ENCODE results near the gene B4GALNT1.

DNA sequence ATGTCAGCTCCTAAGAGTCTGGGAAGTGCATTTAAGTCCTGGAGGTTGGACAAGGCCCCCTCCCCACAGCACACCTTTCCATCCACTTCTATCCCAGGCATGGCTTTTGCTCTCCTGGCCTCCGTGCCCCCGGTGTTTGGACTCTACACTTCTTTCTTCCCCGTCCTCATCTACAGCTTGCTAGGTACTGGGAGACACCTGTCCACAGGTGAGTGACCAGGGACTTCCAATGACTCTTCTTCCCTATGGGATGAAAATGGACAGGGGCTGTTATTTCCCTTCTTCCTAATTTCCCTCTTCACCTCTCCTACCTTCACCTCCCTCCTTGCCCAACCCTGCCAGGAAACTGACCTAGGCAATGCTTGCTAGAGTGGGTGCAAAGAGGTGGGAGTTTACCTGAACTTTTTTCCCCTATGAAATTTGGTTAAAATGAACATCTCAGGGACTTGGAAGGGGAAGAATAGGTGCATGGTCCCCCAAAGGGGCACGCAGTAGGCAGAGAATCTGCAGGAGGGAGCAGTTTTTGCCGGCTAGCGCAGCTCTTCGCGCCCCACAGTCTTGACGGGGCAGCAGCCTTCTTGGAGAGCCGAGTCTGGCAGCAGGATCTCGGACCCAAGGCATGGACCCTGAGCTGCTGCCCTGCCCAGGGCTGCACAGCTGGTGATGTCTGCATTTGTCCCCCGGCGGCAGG lies 12.6 kb downstream of the B4GALNT1 start:
- no peak for TF ChIP-seq ZNF274 (IDR thresholded peaks at IDR 0.05; ENCODE audit: low read depth, low read length)
- no peak for TF ChIP-seq CTCF (IDR thresholded peaks at IDR 0.05 in 2 of 3, conservative IDR thresholded peaks at IDR 0.05 in 1 of 3; ENCODE audit: borderline replicate concordance in 1 of 3, insufficient read depth in 1 of 3, low read depth in 2 of 3, low read length in 2 of 3)
- no peak for TF ChIP-seq MAX (IDR thresholded peaks at IDR 0.05)
- no peak for TF ChIP-seq EZH2 (IDR thresholded peaks at IDR 0.05)
- TF ChIP-seq ZFX (IDR thresholded peaks at IDR 0.05) = no peak
- TF ChIP-seq POLR2A (IDR thresholded peaks at IDR 0.05; ENCODE audit: borderline replicate concordance, extremely low read depth, insufficient read depth, insufficient read length) = no peak
- TF ChIP-seq YY1 (IDR thresholded peaks at IDR 0.05; ENCODE audit: extremely low read depth, insufficient replicate concordance, low read depth, low read length) = no peak
- TF ChIP-seq, protein P1, sequence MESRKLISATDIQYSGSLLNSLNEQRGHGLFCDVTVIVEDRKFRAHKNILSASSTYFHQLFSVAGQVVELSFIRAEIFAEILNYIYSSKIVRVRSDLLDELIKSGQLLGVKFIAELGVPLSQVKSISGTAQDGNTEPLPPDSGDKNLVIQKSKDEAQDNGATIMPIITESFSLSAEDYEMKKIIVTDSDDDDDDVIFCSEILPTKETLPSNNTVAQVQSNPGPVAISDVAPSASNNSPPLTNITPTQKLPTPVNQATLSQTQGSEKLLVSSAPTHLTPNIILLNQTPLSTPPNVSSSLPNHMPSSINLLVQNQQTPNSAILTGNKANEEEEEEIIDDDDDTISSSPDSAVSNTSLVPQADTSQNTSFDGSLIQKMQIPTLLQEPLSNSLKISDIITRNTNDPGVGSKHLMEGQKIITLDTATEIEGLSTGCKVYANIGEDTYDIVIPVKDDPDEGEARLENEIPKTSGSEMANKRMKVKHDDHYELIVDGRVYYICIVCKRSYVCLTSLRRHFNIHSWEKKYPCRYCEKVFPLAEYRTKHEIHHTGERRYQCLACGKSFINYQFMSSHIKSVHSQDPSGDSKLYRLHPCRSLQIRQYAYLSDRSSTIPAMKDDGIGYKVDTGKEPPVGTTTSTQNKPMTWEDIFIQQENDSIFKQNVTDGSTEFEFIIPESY (IDR thresholded peaks at IDR 0.05; ENCODE audit: extremely low read depth, insufficient replicate concordance, low read length) = no peak
- no peak for TF ChIP-seq TCF7L2 (IDR thresholded peaks at IDR 0.05; ENCODE audit: borderline replicate concordance, extremely low read depth, insufficient read depth, insufficient read length)

Measured in HCT116 (cell line).